ENCODE measurements around the gene C2orf76.

The C2orf76 gene

GRCh38 chr2:119367472-119368099 lies 952 bp upstream of the C2orf76 start:
- Histone ChIP-seq H3K36me3 (replicated peaks; ENCODE audit: insufficient read depth, low read length) (peaks cover 24% of the 10 kb centered on the region), H3K9ac (ENCODE audit: low read length) (peak overlapping the region; percentile 91), H3F3A (ENCODE audit: insufficient read depth, low read length) (no peaks in the 10 kb centered on the region), H2AFZ (ENCODE audit: low read length) (peak overlapping the region; percentile 71), H3K4me3 (ENCODE audit: low read length) (peak overlapping the region; percentile 96), H3K4me1 (ENCODE audit: low read length) (peaks cover 20% of the 10 kb centered on the region), H3K27me3 (replicated peaks; ENCODE audit: insufficient read depth, low read length) (no peaks in the 10 kb centered on the region), H3K9me2 (replicated peaks; ENCODE audit: insufficient read depth, low read length) (no peaks in the 10 kb centered on the region), H3K27ac (ENCODE audit: low read length) (peak overlapping the region; percentile 66; the same call in 1 of the 2 replicates), H3K9me3 (replicated peaks; ENCODE audit: insufficient read depth, low read length) (no peaks in the 10 kb centered on the region), H4K20me1 (ENCODE audit: insufficient read depth, low read length) (peaks cover 9% of the 10 kb centered on the region; the same call in 1 of the 2 replicates), H3K4me2 (ENCODE audit: low read depth, low read length) (peak overlapping the region; percentile 81), H3K79me2 (ENCODE audit: low read length) (peaks cover 67% of the 10 kb centered on the region)
- DNase-seq = peak; percentile 50
- TF ChIP-seq EZH2 (optimal IDR thresholded peaks at IDR 0.05; ENCODE audit: low read depth, low read length) (no peak), CTCF (IDR thresholded peaks at IDR 0.05; ENCODE audit: low read length) (no peak), EZH2phosphoT487 (IDR thresholded peaks at IDR 0.05; ENCODE audit: low read length) (no peak)

- Histone ChIP-seq H2AFZ (ENCODE audit: low read length) (peak overlapping the region; percentile 80), H3K4me3 (ENCODE audit: low read length) (peak overlapping the region; percentile 96), H3K27me3 (replicated peaks; ENCODE audit: insufficient read depth, low read length) (no peaks in the 10 kb centered on the region), H3K27ac (ENCODE audit: low read length) (peak overlapping the region; percentile 66; the same call in 1 of the 2 replicates), H3K79me2 (ENCODE audit: low read length) (peaks cover 67% of the 10 kb centered on the region), H3K9me3 (replicated peaks; ENCODE audit: insufficient read depth, low read length) (no peaks in the 10 kb centered on the region), H3K9me2 (replicated peaks; ENCODE audit: insufficient read depth, low read length) (no peaks in the 10 kb centered on the region), H3K4me1 (ENCODE audit: low read length) (peaks cover 20% of the 10 kb centered on the region), H3K4me2 (ENCODE audit: low read depth, low read length) (peak overlapping the region; percentile 69), H4K20me1 (ENCODE audit: insufficient read depth, low read length) (peaks cover 9% of the 10 kb centered on the region; the same call in 1 of the 2 replicates), H3K9ac (ENCODE audit: low read length) (peak overlapping the region; percentile 91), H3K36me3 (replicated peaks; ENCODE audit: insufficient read depth, low read length) (peaks cover 14% of the 10 kb centered on the region), H3F3A (ENCODE audit: insufficient read depth, low read length) (no peaks in the 10 kb centered on the region)
- TF ChIP-seq EZH2 (optimal IDR thresholded peaks at IDR 0.05; ENCODE audit: low read depth, low read length) = no peak
- no peak for TF ChIP-seq CTCF (IDR thresholded peaks at IDR 0.05; ENCODE audit: low read length)
- DNase-seq = peak; percentile 21
These were observed 429 bp downstream of the C2orf76 start for GRCh38 chr2:119366161-119366648.

- H2AFZ ChIP-seq (ENCODE audit: low read length) = no peak overlapping the region
- peak overlapping the region; percentile 69 for H3K4me2 ChIP-seq (ENCODE audit: low read depth, low read length)
- no peaks in the 10 kb centered on the region for H3K9me2 ChIP-seq (replicated peaks; ENCODE audit: insufficient read depth, low read length)
- H3K27me3 ChIP-seq (replicated peaks; ENCODE audit: insufficient read depth, low read length) = no peaks in the 10 kb centered on the region
- peak overlapping the region; percentile 91; the same call in 1 of the 2 replicates for H3K9ac ChIP-seq (ENCODE audit: low read length)
- H3K4me3 ChIP-seq (ENCODE audit: low read length) = peak overlapping the region; percentile 96
- H3K4me1 ChIP-seq (ENCODE audit: low read length) = peaks cover 20% of the 10 kb centered on the region
- H3K79me2 ChIP-seq (ENCODE audit: low read length) = peaks cover 59% of the 10 kb centered on the region
- no peaks in the 10 kb centered on the region for H3F3A ChIP-seq (ENCODE audit: insufficient read depth, low read length)
- H4K20me1 ChIP-seq (ENCODE audit: insufficient read depth, low read length) = peaks cover 9% of the 10 kb centered on the region; the same call in 1 of the 2 replicates
- H3K9me3 ChIP-seq (replicated peaks; ENCODE audit: insufficient read depth, low read length) = no peaks in the 10 kb centered on the region
- DNase-seq = no peak
- peaks cover 7% of the 10 kb centered on the region for H3K36me3 ChIP-seq (replicated peaks; ENCODE audit: insufficient read depth, low read length)
- no peak for TF ChIP-seq CTCF (IDR thresholded peaks at IDR 0.05; ENCODE audit: low read length)
- no peak overlapping the region for H3K27ac ChIP-seq (ENCODE audit: low read length)
These were observed 1.2 kb downstream of the C2orf76 start for GRCh38 chr2:119365436-119365835.
